GM21447 (cell line): Measurements from ENCODE around the gene PMPCB.
A peak's percentile ranks its signal among the peaks of the same experiment; 100 is the strongest.

Experiments
- ATAC-seq: cut with Tn5 transposase; IDR thresholded peaks from one replicate; pipeline ENCODE4 v1.9.1; 2021; ENCODE audit not compliant: unreplicated experiment

The PMPCB gene

GRCh38 chr7:103317009-103317408 lies 19.8 kb downstream of the PMPCB start:
- ATAC-seq = no peak

GRCh38 chr7:103325744-103326143 lies 28.5 kb downstream of the PMPCB start:
- no peak for ATAC-seq

GRCh38 chr7:103336761-103337160 lies 39.5 kb downstream of the PMPCB start:
- ATAC-seq = no peak

- ATAC-seq = no peak
Observed at GRCh38 chr7:103338864-103339263, 41.6 kb downstream of the PMPCB start.

- ATAC-seq = no peak
Observed at GRCh38 chr7:103341466-103341865, 44.2 kb downstream of the PMPCB start.

GRCh38 chr7:103343332-103343731 lies 46.1 kb downstream of the PMPCB start:
- no peak for ATAC-seq

- peak; percentile 9 for ATAC-seq
Observed at GRCh38 chr7:103343758-103344452, 46.7 kb downstream of the PMPCB start.

- peak; percentile 80 for ATAC-seq
Observed at GRCh38 chr7:103344453-103345149, 47.4 kb downstream of the PMPCB start, which contains the start of gene DNAJC2. Gene DNAJC2, minus strand, starts transcription at chr7:103344767. Its CDS starts 145 bp downstream, at chr7:103344622.

GRCh38 chr7:103346396-103346795 lies 49.2 kb downstream of the PMPCB start:
- ATAC-seq = no peak

GRCh38 chr7:103347507-103348267 lies 50.5 kb downstream of the PMPCB start, which contains the start of gene PSMC2:
Gene PSMC2, plus strand, starts transcription at chr7:103347643. Its CDS starts 69 bp downstream, at chr7:103347712.
- ATAC-seq = peak; percentile 63

GRCh38 chr7:103348452-103348851 lies 51.2 kb downstream of the PMPCB start:
- no peak for ATAC-seq

GRCh38 chr7:103348959-103349358 lies 51.7 kb downstream of the PMPCB start:
- ATAC-seq = no peak

GRCh38 chr7:103349805-103350204 lies 52.6 kb downstream of the PMPCB start:
- no peak for ATAC-seq
